A549 (cell line): Measurements from ENCODE around the gene OR8U1.

Source experiments
- CHD4 ChIP-seq: fragments of 200-600 bp; sonication (generic); IDR thresholded peaks from 2 replicates; pipeline ENCODE4 v1.6.1; 2016; ENCODE audit warnings: antibody characterized with exemption, mild to moderate bottlenecking, borderline replicate concordance
- CTCF ChIP-seq: fragments of >200 bp; sonication (Bioruptor Twin); formaldehyde crosslinking; IDR thresholded peaks from 3 replicates; pipeline ENCODE4 v1.5.1; 2016
- HMGXB4 ChIP-seq: fragments of 250-450 bp; sonication (Bioruptor Pico); IDR thresholded peaks from 2 replicates; pipeline ENCODE4 v1.5.0; 2021; ENCODE audit warnings: mild to moderate bottlenecking, moderate library complexity, borderline replicate concordance
- MAX ChIP-seq: IDR thresholded peaks from 2 replicates; pipeline ENCODE4 v1.6.1; 2012
- ZFP36 ChIP-seq: fragments of 450-650 bp; IDR thresholded peaks from 2 replicates; pipeline ENCODE4 v1.6.1; 2014; ENCODE audit warnings: borderline replicate concordance; ENCODE audit not compliant: partially characterized antibody

GRCh38 chr11:56404393-56404792, 29.0 kb downstream of the OR8U1 start:
- no peak for TF ChIP-seq HMGXB4 (CRISPR knock-in tag)
- TF ChIP-seq CHD4: no peak
- no peak for TF ChIP-seq MAX
- TF ChIP-seq ZFP36: no peak
- TF ChIP-seq CTCF: no peak
